ENCODE results near the gene TRA2A. TPM values are rescaled to one million over a fixed set of nuclear protein-coding genes. Genes with fewer than 3 reads are reported as not detected.
A peak's percentile ranks its signal among the peaks of the same experiment; 100 is the strongest.
"Not testable (repeated sequence)": the region's sequence is repeated elsewhere in the genome, so short reads cannot be mapped to it uniquely, and the experiment has no call there.

TRA2A gene
- total and polyA plus RNA-seq, 2 donors (not counting 1 experiment from before 2014, with no cell fraction given), result 30.4 to 57.9 TPM

DNA sequence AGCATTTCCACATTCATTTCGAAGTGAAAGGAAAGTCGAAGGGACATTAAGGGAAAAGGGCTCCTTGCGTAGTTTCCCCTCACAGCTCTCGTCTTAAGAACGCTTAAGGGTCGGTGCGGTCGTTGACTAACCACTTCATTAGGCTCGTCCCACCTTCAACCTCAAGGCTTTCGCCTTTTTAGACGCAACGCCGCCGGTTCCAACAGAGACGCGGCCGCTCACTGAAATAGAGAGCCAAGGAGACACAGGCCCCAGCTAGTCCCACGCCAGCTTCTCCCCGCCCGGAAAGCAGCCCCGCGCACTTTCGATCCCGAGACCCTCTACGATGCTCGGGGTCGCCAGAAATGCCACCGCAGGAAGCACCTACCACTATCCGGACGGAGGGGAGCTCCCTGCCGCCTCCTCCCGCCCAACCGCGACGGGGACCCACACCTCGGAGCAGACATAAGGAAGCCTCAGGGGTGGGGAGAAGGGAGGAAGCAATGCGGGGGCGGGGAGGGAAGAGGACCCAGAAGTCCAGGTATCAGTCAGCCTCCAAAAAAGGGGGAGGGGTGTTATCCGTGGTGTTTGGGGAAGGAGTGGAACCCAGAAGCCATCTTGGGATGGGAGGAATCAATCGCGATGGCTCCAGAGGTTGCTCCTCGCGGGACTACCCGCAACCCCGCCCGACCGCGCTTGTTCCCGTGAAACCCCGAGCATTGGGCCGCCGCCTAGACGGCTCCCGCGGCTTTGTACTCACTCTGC is 559 bp downstream of the TRA2A start:
- no peaks in the 10 kb centered on the region for H3K27me3 ChIP-seq (ENCODE audit: control insufficient read depth, insufficient read depth, low read length)
- peak; percentile 62 to 73 for DNase-seq (ENCODE audit: low read depth in 2 of 2)
- peaks cover 54% of the 10 kb centered on the region for H3K79me2 ChIP-seq (ENCODE audit: control insufficient read depth, insufficient read depth, low read length)
- peak overlapping the region; percentile 61 for H2AFZ ChIP-seq (ENCODE audit: low read length)
- no peaks in the 10 kb centered on the region for H3K36me3 ChIP-seq (ENCODE audit: control insufficient read depth, insufficient read depth, low read length)
- H3K4me3 ChIP-seq (replicated peaks in 1 of 4; ENCODE audit: control extremely low read depth in 1 of 4, insufficient read depth in 1 of 4, low read depth in 3 of 4, low read length in 4 of 4), result peak overlapping the region; percentile 86 to 97 (median 92)
- H4K20me1 ChIP-seq (ENCODE audit: control insufficient read depth, extremely low read depth, insufficient read depth, low read length), result peaks cover 7% of the 10 kb centered on the region
- TF ChIP-seq, protein P1, sequence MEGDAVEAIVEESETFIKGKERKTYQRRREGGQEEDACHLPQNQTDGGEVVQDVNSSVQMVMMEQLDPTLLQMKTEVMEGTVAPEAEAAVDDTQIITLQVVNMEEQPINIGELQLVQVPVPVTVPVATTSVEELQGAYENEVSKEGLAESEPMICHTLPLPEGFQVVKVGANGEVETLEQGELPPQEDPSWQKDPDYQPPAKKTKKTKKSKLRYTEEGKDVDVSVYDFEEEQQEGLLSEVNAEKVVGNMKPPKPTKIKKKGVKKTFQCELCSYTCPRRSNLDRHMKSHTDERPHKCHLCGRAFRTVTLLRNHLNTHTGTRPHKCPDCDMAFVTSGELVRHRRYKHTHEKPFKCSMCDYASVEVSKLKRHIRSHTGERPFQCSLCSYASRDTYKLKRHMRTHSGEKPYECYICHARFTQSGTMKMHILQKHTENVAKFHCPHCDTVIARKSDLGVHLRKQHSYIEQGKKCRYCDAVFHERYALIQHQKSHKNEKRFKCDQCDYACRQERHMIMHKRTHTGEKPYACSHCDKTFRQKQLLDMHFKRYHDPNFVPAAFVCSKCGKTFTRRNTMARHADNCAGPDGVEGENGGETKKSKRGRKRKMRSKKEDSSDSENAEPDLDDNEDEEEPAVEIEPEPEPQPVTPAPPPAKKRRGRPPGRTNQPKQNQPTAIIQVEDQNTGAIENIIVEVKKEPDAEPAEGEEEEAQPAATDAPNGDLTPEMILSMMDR (conservative IDR thresholded peaks at IDR 0.05 in 1 of 2, IDR thresholded peaks at IDR 0.05 in 1 of 2; ENCODE audit: low read depth in 1 of 2, low read length in 2 of 2), result no peak
- TF ChIP-seq EZH2 (IDR thresholded peaks at IDR 0.05; ENCODE audit: low read length, missing control alignments), result no peak
- H3K9me3 ChIP-seq (ENCODE audit: control insufficient read depth, insufficient read depth, low read depth, low read length), result no peaks in the 10 kb centered on the region
- H3K9ac ChIP-seq (ENCODE audit: insufficient read depth, low read length), result peak overlapping the region; percentile 99
- peak overlapping the region; percentile 76 for H3K4me2 ChIP-seq (ENCODE audit: extremely low read depth, insufficient read depth, low read length)
- H3K27ac ChIP-seq (ENCODE audit: insufficient read depth, low read length), result peak overlapping the region; percentile 100
- H3K4me1 ChIP-seq (ENCODE audit: control insufficient read depth, extremely low read depth, insufficient read depth, low read length), result no peaks in the 10 kb centered on the region

DNA sequence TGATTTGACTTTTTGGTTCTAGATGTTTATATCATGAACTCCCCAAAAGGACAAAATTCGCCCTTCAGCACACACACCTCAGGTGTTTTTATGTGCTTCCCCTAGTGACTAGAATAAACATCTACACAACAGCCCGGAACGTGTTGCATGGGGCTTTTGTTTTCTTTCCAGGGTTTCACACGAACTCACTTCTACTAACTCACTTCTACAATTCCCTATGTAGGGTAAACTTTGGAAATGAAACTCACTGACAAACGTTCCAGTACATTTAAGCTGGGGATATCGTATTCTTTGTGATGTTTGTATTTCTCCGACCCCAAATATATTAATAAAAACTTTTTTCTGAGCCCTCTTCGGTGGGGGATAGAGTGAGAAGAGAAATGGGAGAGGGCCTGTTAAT is 1.4 kb downstream of the TRA2A start:
- DNase-seq (ENCODE audit: low read depth in 2 of 2), result peak; percentile 33 to 38
- Histone ChIP-seq H4K20me1 (ENCODE audit: control insufficient read depth, extremely low read depth, insufficient read depth, low read length) (peaks cover 12% of the 10 kb centered on the region), H3K4me1 (ENCODE audit: control insufficient read depth, extremely low read depth, insufficient read depth, low read length) (no peaks in the 10 kb centered on the region), H3K36me3 (ENCODE audit: control insufficient read depth, insufficient read depth, low read length) (no peaks in the 10 kb centered on the region), H3K4me2 (ENCODE audit: extremely low read depth, insufficient read depth, low read length) (peak overlapping the region; percentile 76), H3K9me3 (ENCODE audit: control insufficient read depth, insufficient read depth, low read depth, low read length) (no peaks in the 10 kb centered on the region), H2AFZ (ENCODE audit: low read length) (no peak overlapping the region), H3K27ac (ENCODE audit: insufficient read depth, low read length) (peak overlapping the region; percentile 100), H3K27me3 (ENCODE audit: control insufficient read depth, insufficient read depth, low read length) (no peaks in the 10 kb centered on the region), H3K4me3 (replicated peaks in 1 of 4; ENCODE audit: control extremely low read depth in 1 of 4, insufficient read depth in 1 of 4, low read depth in 3 of 4, low read length in 4 of 4) (peak overlapping the region; percentile 86 to 97 (median 92)), H3K9ac (ENCODE audit: insufficient read depth, low read length) (peak overlapping the region; percentile 99), H3K79me2 (ENCODE audit: control insufficient read depth, insufficient read depth, low read length) (peaks cover 63% of the 10 kb centered on the region)
- TF ChIP-seq, protein P1 (conservative IDR thresholded peaks at IDR 0.05 in 1 of 2, IDR thresholded peaks at IDR 0.05 in 1 of 2; ENCODE audit: low read depth in 1 of 2, low read length in 2 of 2), result no peak
- no peak for TF ChIP-seq EZH2 (IDR thresholded peaks at IDR 0.05; ENCODE audit: low read length, missing control alignments)

DNA sequence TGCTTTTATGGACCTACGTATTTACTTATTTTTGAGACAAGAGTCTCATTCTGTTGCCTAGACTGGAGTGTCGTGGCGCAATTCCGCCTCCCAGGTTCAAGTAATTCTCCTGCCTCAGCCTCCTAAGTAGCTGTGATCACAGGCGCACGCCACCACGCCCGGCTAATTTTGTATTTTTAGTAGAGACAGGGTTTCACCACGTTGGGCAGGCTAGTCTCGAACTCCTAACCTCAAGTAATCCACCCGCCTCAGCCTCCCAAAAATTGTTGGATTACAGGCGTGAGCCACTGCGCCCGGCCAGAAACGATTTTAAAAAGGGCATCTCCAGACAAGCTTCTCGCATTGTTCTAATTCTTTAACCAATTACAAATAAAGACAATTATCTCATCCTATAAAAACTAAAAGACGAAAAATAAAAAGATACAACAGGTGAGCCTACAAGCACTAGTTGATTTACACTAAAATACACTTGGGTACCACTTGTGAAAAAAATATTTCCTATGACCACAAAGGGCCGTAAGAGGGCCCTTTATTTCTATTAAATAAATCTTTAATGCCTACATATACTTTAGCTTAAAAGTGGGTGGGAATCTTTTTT is 2.4 kb downstream of the TRA2A start:
- H3K9ac ChIP-seq (ENCODE audit: insufficient read depth, low read length), result no peak overlapping the region
- peaks cover 73% of the 10 kb centered on the region for H3K79me2 ChIP-seq (ENCODE audit: control insufficient read depth, insufficient read depth, low read length)
- H3K27me3 ChIP-seq (ENCODE audit: control insufficient read depth, insufficient read depth, low read length), result no peaks in the 10 kb centered on the region
- TF ChIP-seq, protein P1 (conservative IDR thresholded peaks at IDR 0.05 in 1 of 2, IDR thresholded peaks at IDR 0.05 in 1 of 2; ENCODE audit: low read depth in 1 of 2, low read length in 2 of 2), result no peak
- TF ChIP-seq EZH2 (IDR thresholded peaks at IDR 0.05; ENCODE audit: low read length, missing control alignments), result no peak
- H3K9me3 ChIP-seq (ENCODE audit: control insufficient read depth, insufficient read depth, low read depth, low read length), result no peaks in the 10 kb centered on the region
- no peaks in the 10 kb centered on the region for H3K36me3 ChIP-seq (ENCODE audit: control insufficient read depth, insufficient read depth, low read length)
- H3K4me3 ChIP-seq (replicated peaks in 1 of 4; ENCODE audit: control extremely low read depth in 1 of 4, insufficient read depth in 1 of 4, low read depth in 3 of 4, low read length in 4 of 4), result peak overlapping the region; percentile 27 to 97 (median 88)
- no peak overlapping the region for H2AFZ ChIP-seq (ENCODE audit: low read length)
- peaks cover 12% of the 10 kb centered on the region for H4K20me1 ChIP-seq (ENCODE audit: control insufficient read depth, extremely low read depth, insufficient read depth, low read length)
- H3K27ac ChIP-seq (ENCODE audit: insufficient read depth, low read length), result no peak overlapping the region
- no peaks in the 10 kb centered on the region for H3K4me1 ChIP-seq (ENCODE audit: control insufficient read depth, extremely low read depth, insufficient read depth, low read length)
- no peak for DNase-seq (ENCODE audit: low read depth in 2 of 2)
- peak overlapping the region; percentile 76 for H3K4me2 ChIP-seq (ENCODE audit: extremely low read depth, insufficient read depth, low read length)

DNA sequence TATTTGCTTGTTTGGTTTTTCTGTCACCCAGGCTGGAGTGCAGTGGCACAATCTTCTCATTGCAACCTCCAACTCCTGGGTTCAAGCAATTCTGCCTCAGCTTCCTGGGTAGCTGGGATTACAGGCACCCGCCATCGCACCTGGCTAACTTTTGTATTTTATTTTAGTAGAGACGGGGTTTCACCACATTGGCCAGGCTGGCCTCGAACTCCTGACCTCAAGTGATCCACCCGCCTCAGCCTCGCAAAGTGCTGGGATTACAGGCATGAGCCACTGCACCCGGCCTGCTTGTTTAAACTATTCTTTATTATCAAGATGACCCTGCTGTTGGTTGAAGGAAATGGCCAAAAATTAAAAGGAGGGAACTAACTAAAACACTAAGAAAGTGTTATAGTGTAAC is 6.2 kb downstream of the TRA2A start:
- peaks cover 16% of the 10 kb centered on the region for H4K20me1 ChIP-seq (ENCODE audit: control insufficient read depth, extremely low read depth, insufficient read depth, low read length)
- not testable (repeated sequence) for H3K27ac ChIP-seq (ENCODE audit: insufficient read depth, low read length); H3K4me1 ChIP-seq (ENCODE audit: control insufficient read depth, extremely low read depth, insufficient read depth, low read length); H3K9ac ChIP-seq (ENCODE audit: insufficient read depth, low read length); H2AFZ ChIP-seq (ENCODE audit: low read length); H3K36me3 ChIP-seq (ENCODE audit: control insufficient read depth, insufficient read depth, low read length); H3K27me3 ChIP-seq (ENCODE audit: control insufficient read depth, insufficient read depth, low read length); H3K4me3 ChIP-seq (replicated peaks in 1 of 4; ENCODE audit: control extremely low read depth in 1 of 4, insufficient read depth in 1 of 4, low read depth in 3 of 4, low read length in 4 of 4); H3K4me2 ChIP-seq (ENCODE audit: extremely low read depth, insufficient read depth, low read length); DNase-seq (ENCODE audit: low read depth in 2 of 2); H3K9me3 ChIP-seq (ENCODE audit: control insufficient read depth, insufficient read depth, low read depth, low read length)
- H3K79me2 ChIP-seq (ENCODE audit: control insufficient read depth, insufficient read depth, low read length), result peaks cover 97% of the 10 kb centered on the region
